ENCODE results near the gene FAM193B.
"Not testable (repeated sequence)": the region's sequence is repeated elsewhere in the genome, so short reads cannot be mapped to it uniquely, and the experiment has no call there.

Gene FAM193B

DNA sequence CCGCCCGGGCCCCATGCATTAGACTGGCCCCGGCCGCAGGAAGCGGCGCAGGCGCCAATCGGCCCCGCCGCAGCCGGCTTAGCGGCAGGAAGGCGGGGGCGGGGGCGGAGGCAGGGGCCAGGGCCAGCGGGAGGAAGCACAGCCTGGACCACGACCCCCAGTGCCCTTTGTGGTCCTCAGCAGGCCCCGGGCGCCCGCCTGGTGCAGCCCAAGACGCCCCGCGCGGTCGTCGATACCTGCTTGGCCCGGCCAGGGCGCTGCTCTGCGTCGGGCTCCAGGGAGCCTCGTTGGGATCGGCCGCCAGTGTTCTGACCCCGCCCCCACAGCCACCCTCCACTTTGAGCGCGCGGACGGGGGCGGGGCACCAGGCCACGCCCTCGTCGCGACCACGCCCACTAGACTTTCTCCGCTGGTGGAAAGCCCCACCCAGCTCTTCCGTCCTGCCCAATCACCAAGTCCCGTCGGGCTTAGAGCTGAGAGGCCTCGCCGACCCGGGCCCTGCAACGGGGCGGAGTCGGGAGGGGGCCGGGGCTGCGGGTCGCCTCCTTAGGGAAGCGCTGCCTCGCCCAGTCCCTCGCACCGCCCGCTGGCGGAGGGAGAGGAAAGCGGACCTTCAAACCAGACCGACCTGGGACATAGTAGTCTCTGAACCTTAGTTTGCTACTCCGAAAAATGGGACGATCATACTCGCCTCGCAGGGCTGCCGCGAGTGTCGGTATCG is 56.9 kb downstream of the FAM193B start, which contains the start of gene PDLIM7:
TSS of gene PDLIM7 (minus strand) at position 313 of the 721 bp plus-strand sequence. CDS start 1,092 bp downstream, outside the sequence.
- peak; percentile 97 for DNase-seq

DNA sequence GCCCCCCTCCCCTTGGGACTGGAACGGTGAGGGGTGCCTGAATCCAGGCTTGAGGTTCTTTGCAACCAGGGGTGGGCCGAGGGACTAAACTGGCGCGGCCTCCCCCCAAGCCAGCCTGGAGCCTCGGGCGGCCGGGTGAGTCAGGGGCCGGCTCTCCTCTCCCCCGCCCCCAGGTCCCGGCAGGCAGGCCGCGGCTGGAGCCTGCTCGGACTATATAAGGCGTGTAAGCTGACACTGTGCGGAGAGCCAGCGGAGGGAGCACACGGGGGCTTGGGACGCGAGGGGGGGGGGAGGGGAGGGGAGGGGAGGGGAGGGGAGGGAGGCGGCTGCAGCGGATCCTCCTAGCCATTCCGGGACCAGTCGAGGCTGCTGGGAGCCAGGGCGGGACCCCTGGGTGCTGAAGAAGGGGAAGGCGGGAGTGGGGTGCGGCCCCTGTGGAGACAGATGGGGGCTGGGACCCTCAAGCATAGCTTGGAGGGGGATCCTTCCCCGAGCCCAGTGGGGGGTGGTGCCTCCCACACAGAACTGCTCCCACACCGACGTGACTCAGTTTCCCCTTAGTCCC is 57.6 kb downstream of the FAM193B start:
- DNase-seq: peak; percentile 94

DNA sequence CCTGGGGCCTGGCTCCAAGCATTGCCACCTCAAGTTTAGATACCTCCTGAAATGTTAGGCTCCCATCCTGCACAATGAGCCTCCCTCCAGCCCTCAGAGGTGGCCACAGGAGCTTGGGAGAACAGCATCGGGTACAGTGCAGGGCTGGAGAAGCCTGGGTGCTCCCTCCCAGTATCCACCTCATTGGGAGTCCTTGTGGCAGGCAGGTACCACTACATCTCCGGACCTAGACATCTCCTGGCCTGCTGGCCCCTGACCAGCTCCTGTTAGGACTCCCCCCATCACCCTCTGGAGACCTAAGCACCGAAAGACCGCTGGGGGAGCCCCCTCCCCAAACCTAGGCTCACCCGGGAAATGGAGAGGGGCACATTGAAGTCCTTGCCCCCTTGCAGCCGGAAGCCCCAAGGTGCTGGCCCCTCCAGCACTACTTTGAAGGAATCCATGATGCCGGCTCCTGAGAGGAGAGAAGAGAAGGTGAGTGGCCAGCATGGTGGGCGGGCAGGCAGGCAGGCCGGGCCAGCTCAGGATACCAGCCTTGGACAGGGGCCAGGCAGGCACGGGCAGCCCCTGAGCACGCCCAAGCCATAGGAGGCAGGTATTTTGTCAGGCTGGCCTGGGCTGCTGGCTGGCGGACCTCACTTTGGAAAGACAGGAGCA is 58.2 kb downstream of the FAM193B start:
- peak; percentile 68 for DNase-seq

DNA sequence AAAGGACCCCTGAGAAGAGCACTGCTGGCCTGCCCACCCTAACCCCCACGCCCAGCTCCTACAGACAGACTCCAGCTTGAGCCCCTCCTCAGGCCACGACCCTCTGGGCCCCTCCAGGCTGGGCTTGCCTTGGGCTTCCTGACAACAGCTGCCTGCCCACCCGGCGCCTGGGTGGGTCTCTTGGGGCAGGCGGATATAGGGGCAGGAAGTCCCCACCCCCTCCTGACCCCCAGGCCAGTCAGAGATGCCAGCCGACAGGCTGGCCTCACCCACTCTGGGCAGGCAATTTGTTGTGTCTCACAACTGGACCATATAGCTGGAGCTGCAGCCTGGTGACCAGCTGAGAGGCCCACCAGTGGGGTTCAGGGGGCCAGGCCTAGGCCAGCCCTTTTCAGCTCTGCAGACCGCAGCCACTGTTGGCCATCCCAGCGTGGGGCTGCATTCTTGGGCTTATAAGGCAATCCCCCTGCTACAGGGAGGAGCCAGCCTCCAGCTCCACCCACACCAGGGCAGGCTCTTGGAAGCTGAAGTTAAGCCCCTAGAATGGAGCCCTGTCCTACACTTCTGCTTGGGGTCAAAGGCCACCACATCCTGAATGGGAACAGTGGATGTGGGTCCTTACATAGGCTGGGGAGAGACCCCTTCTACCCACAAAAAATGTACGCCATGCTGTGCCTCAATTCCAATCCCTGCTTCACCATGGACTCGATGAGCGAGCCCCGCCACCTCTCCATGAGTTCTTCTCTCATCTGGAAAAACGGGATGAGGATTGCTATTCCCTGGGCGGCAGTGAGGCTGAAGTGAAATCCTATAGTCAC is 58.9 kb downstream of the FAM193B start:
- DNase-seq: peak; percentile 92

DNA sequence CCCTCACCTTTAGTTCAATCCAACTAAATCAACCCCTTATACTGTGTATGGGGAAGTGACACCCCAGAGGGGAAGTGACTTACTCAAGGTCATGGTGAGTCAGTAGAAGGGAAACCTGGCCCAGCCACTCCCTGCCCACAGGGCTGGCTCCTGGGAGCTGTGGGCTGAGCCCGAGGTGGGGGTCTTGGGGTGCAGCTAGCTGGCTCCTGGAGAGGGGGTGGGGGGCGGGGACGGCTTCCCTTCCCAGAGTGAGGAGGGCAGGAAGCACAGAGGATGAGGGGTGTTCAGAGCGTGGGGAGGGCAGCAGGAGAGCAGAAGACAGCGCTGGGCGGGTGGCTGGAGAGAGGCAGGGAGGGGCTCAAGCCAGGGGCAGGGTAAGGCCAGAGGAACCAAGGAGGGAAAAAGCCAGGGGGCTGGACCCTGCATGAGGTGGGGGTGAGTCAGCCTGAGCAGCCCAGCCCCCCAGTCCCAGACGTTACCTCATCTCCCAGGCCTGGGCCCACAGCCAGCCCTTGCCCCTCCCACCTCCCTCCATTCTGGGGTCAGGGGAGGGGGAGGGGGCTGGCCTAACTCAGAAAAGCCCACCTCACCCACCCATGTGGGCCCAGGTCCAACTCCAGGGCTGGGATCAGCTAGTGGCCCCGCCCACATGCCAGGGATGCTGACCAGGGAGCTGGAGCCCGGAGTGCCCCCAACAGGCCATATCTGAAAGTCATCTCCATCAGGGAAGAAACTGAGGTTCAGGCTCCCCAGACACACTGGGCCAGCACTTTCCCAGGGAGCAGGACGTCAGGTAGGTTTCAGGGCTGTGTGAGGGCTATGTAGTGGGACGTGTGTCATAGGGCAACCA is 59.8 kb downstream of the FAM193B start:
- DNase-seq: peak; percentile 91

DNA sequence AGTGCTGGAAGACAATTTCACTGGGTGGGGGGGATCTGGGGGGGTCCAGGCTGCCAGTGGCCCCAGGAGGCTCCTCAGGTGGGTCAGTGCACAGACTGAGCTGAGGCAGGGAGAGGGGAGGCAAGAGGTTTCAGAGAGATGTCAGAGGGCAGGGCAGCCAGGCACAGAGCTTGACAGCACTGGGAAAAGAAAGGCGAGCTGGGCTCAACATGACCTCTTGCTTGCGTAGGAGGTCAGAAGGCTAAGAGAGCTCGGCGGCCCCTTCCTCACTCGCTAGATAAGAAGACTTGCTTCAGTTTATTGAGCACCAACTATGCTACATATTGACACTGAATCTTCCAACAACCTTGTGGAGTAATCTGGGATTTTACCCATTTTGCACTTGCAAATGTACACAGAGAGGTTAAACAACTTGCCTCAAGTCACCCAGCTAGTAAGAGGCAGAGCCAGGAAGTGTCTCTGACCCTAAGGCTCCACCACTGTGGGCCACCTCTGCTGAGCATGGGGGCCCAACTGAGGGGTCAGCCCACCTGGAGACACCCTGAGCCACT is 60.5 kb downstream of the FAM193B start:
- no peak for DNase-seq

DNA sequence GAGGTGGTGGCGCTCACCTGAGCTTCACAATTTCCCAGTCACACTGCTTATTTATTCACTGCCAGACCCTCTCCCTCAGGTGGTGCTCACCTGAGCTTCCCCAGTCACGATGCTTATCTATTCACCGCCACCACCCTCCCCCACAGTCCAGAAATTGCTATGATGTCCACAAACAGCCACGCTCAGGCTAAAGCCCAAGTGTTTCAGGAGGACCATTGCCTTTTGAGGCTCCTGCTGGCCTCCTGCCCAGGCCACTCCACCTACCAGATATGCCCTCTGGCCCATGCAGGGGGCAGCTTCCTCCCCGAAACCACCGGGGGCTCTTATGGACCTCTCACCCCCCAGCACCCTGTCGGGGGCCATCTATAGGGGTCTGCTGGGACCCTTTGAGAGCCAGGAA is 61.5 kb downstream of the FAM193B start:
- no peak for DNase-seq

DNA sequence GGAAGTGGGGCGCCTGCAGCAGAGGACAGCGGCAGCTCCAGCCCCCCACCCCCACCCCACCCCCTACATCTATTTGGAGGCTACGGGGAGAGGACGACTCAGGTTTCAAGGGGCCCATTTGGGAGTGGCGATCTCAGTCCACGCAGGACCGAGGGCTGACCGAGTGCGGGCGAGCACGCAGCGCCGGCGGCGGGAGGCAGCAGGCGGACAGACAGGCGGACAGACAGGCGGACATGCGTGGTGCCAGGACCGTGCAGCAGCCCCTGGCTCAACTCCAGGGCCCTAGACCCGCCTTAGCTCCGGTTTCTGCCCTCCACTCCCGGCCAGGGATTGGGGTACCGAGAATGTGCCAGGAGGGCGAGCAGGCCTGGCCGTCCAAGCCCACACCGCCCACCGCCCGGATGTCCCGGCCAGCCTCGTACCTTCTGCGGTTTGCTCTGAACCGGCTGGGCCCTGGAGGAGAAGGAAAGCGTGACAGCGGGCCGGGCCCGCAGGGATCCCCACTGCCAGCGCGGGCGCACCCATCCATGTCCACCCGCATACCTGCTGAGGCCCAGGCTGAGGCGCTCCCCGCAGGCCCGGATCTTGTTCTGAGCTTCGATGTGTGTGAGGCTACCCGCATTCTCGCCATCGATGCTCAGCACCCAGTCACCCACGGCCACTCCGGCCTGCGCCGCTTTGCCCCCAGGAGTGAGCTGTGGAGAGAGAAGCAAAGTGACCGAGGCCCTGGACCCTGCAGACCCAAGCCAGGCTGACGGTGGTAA is 62.2 kb downstream of the FAM193B start:
- no peak for DNase-seq

DNA sequence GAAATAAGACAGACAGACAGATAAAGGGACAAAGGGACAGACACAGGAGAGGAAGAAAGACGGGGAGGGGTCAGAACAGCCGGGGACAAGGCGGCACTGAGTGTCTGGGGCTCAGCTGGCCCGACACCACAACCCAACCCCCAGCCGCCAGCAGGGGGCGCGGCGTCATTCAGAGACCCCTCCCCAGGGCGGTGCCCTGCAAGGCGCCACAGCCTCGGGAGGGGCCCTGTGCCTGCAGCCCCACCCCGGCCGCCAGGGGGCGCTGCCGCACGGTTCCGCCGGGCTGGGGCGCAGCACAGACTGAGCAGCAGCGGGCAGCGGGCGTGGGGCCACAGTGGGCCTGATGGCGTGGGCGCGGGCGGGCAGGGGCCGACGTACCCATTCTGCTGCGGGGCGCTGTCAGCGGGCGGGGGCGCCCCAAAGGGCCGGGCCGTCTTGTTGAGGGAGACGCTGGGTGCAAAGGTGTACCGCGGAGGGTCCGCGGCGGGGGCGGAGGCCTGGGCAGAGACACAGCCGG is 62.9 kb downstream of the FAM193B start:
- DNase-seq: peak; percentile 76

DNA sequence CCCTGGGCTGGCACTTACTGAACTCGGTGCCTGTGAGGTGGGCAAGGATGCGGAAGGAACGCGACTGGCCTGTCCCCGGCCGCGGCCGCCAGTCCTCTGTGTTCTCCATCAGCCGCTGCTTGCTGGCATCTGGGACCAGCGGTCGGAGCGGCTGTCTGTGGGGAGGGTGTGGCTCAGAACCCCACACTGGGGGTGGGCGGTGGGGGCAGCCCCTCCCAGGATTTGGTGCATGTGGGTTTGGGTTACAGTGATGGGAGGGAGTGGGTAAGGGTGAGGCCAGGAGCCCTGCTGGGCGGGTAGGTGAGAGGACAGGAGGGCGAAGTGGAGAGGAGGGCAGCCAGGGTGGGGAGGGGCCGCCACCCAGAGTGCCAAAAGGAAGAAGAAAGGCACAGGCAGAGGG is 63.4 kb downstream of the FAM193B start:
- no peak for DNase-seq

DNA sequence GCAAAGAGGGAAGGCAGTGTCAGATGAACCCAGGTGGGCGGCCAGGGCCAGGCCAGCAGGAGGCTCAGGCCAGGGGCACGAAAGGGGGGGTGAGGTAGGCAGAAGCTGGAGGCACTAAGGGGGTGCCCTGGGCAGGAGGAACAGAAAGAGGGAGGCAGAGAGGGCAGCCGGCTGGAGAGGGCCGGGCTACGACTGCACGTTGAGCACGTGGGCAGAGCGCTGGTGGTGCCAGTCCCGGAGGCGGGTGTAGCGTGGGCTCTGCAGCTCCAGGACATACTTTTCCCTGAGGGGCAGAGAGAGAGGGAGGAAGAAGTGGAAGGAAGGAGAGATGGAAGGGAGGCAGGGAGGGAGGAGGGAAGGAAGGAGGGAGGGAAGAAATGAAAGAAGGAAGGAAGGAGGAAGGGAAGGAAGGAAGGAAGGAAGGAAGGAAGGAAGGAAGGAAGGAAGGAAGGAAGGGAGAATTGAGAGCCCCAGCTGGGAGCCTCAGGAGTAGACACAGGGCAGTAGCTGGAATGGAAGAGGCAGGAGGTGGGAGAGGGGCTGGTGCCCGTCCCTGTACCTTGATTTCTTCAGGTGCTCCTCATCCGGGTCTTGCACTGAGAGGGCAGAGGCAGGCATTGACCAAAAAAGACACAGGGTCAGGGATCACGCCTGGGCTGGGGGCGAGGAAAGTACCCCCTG is 63.9 kb downstream of the FAM193B start:
- no peak for DNase-seq

DNA sequence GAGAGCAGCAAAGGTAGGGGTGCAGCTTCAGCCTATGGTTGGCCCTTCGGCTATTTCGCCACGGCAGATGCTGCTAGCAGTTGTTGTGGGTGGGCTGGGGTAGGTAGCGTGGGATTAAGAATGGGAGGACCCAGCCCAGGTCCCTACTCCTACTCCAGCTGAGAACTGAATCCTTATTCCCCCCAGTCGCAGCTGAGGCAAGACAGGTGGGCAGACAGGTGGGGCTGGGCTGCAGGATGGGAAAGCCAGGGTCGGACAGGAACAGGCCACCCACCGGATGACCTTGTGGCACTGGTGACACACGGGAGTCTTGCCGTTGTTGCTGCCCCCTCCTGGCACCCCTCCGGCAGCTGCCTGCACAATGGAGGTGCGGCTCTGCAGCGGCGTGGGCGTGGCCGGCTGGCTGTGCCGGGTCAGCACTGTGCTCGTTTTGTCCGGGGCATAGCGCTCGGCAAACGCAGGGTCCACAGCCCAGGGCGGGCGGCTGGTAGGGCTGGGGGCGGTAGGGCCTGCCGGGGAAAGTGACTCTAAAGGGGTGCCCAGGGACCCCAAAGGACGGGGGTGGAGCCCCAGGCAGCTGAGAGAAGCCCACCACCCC is 65.1 kb downstream of the FAM193B start:
- no peak for DNase-seq

DNA sequence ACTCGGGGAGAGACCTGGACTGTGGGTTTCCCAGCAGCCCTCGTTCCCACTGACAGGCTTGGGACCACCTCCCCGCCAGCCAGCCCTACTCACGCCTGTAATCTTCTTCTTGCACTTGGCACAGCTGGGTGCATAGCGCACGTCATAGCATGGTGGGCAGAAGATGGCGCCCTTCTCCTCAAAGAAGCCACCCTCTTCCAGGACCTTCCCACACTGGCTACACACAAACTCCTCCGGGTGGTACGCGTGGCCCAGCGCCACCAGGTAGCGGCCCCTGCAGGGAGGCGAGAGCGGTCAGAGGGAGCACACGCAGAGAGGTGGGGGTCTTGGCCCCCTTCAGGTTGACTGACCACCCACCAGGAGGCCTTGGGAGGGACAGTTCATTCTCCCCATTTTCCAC is 66.4 kb downstream of the FAM193B start:
- DNase-seq: no peak

DNA sequence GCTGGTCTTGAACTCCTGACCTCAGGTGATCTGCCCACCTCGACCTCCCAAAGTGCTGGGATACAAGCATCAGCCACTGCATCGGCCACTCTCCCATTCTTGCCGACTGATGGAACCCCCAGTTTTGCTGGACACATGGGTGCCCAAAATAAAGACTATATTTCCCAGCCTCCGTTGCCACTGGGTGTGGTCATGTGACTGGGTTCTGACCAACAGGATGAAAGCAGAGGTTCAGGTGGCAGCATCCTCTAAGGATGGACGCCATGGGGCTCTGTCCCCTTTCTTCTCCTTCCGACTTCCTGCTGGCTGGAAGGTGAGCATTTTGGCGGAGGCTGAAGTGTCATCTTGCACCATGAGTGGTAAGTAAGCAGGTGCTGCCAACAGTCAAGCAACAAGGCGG is 67.2 kb downstream of the FAM193B start:
- no peak for DNase-seq

DNA sequence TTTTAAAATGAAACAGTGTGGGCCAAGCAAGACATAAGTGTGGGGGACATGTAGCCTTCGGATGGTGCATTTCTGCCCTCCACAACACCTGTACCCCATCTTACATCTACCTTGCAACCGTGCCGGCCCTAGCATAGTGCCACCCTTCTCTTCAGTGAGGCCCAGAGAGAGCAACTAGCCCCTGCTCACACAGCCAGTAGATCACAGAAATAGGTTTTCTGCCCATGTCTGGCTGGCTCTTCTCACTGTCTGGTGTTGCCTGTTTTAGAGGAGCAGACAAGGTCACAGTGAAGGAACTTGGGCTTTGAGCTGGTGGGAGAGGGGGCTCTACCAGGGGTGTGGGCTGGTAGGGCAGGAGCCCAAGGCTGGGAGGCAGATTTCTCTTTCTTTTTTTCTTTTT is 68.1 kb downstream of the FAM193B start:
- no peak for DNase-seq

DNA sequence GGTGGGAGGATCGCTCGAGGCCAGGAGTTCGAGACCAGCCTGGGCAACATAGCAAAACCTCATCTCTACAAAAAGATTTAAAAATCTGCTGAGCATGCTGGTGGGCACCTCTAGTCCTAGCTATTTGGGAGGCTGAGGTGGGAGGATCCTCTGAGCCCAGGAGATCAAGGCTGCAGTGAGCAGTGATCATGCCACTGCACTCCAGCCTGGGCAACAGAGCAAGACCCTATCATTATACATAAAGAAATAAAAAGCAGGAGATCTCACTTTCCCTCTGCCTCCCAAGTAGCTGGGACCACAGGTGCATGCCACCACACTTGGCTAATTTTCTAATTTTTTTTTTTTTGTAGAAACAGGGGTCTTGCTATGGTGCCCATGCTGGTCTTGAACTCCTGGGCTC is 68.6 kb downstream of the FAM193B start:
- not testable (repeated sequence) for DNase-seq

DNA sequence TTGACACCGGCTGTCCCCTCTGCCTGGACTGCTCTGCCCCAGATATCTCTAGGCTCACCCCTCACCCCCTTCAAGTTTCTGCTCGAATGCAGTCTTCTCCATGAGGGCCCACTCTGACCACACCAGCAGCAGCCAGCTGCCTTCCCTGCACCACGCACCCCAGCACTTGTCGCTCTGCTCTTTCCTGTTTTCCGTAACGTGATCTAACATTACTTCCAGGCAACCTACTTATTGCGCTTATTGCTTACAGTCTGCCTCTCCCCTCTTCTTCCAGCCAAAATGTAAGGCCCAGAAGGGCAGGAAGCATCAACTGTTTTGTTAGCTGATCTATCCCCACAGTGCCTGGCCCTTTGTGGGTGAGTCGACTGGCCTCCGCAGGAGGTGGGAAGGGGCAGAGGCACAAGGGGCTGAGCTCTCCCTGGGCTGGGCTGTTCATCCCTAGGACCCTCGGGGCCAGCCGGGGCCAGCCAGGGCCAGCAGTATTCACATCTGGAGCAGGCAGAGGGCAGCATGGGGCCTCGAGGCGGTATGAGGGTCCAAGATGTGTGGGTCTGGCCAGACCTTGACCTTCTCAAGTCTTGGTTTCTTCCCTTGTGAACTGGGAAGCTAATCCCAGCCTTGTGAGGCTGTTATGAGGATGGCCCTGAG is 69.3 kb downstream of the FAM193B start:
- no peak for DNase-seq

DNA sequence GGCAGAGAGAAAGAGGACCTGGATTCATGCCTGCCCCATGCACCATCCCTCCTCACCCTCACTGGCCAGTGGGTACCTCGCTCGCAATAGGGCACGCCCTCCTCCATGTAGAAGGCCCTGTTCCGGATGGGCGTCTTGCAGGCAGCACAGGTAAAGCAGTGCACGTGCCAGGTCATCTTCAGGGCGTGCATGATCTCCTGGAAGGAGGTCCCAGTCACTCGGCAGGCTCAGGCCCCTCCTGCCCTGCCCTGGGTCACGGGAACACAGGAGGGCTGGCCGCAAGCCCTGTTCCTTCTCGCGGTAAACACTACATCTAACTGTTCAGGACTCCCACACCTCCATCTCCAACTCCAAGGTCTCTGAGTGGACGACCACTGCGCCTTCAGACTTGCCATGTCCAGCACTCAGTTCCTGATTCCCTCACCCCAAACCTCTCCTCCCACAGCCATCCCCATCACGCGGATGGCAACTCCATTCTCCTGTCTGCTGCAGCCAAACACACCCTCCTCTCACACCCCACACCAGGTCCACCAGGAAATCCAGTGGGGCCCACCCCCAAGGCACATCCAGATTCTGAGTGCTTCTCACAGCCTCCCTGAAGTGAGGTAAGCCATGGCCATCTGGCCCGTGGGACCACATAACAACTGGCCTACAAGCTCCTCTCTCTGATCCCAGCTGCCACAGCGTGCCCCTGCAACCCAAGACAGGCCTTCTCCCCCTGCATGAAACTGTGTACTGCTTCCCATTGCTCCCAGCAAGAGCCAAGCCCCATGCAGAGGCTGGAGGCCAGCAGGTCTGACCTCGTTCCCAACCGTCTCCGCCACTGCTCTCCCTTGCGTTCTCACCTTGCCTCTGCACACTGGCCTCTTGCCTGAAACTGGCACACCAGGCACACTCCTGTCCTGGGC is 70.1 kb downstream of the FAM193B start:
- no peak for DNase-seq
